Stimulated activated CD4-positive, alpha-beta T cell treated with anti-CD3 and anti-CD28 coated beads, Interleukin-2, amount 100 ng/mL, for 24 hours (primary cell): Measurements from ENCODE around the gene PPP2CA.
"Not testable (repeated sequence)": the region's sequence is repeated elsewhere in the genome, so short reads cannot be mapped to it uniquely, and the experiment has no call there.

Source experiments
- DNase-seq, 2 donors: peaks; one replicate each; pipeline ENCODE4 v3.0.0-alpha.2; 2020

Gene PPP2CA

DNA sequence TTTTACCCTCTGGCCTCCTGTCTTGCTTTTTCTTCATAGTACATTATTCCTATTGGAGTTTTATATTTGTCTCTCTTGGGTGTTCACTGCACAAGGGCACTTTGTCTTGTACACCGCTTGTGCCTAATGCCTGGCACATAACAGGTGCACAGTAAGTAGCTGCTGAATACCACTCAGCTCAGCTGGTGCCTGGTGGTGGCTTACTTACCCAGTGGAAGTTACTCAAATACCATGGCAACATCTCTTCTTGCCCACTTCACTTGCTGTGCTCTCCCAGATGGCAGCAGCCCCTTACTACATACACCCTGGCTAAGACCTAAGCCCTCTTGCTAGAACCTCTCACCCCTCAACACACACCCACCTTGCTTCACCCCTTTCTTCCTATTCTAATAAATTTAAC lies 37.8 kb downstream of the PPP2CA start:
- no peak for DNase-seq

DNA sequence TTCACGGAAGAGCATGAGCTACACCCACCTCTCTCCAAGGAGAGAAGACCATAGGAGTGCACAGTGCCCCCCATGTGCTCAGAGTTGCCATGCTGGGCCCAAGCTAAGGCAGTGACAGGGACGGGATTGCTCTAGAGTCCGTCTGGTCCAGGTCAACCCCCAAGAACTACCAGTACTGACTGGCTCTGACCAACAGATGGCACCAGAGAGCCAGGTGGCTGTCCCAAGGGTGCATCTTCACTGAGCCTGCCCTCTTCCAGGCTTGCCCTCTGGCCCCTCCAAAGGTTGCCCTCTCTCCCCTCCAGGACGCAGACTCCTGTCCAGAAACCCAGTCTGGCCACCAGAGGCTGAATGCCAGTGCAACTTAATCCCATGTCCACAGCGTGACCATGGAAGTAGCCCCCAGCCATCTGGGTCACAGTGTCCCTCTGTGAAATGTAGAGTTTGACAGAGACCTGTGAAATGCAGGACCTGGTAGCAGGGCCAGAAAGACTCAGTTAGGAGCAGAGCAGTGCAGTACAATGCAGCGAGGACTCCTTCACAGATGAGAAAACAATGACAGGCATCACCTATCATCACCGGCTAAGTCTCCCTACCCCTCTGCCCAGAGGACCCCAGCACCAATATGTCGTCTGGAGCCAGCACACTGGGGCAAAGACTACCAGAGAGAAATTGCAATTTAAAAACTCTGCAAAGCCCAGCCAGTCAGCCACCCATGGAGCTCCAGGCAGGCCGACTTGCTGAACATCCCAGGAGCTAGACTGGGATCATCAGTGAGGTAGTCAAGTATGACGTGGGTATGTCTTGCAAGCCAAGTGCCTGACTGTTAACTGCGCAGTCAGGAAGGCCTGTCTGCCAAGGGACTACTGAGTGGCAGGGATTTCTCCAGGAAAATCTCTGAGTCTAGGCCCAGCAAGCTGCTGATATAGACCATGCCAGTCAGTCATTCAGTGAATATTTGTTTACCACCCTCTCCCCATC lies 41.4 kb downstream of the PPP2CA start:
- DNase-seq = peak; percentile 81 to 82

DNA sequence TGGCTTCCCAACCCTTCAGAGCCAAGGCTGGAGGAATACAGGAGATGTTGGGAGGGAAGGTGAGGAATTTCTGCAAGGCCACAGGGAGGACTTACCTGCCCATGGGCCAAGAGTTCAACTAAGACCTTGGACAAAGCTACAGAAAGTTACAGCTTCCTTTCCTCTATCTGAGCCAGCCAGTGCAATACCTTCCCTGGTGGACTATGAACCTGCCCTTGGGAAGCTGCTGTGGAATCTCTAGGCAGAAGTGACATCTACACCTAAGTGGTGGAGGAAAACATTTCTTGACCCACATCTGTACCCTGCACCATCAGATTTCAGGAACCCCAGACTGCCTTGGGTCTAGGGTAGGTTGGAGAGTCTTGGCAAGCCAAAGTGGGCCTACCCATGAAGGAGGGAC lies 42.4 kb downstream of the PPP2CA start:
- DNase-seq = no peak

DNA sequence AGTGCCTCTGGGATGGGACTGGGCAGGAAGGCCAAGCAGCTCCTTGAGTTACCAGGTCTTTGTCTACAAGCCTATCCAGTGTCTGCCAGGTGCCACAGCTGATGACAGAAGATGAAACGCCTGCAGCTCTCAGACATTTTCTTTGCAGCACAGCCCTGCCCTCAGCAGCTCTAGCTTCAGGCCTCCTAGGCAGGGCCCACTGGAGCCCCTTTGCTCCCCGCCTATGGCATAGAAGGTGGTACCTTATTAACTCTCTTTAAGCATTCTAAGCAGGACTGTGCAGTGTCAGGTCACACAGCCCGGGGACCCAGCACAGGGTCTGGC lies 47.8 kb downstream of the PPP2CA start:
- no peak for DNase-seq

DNA sequence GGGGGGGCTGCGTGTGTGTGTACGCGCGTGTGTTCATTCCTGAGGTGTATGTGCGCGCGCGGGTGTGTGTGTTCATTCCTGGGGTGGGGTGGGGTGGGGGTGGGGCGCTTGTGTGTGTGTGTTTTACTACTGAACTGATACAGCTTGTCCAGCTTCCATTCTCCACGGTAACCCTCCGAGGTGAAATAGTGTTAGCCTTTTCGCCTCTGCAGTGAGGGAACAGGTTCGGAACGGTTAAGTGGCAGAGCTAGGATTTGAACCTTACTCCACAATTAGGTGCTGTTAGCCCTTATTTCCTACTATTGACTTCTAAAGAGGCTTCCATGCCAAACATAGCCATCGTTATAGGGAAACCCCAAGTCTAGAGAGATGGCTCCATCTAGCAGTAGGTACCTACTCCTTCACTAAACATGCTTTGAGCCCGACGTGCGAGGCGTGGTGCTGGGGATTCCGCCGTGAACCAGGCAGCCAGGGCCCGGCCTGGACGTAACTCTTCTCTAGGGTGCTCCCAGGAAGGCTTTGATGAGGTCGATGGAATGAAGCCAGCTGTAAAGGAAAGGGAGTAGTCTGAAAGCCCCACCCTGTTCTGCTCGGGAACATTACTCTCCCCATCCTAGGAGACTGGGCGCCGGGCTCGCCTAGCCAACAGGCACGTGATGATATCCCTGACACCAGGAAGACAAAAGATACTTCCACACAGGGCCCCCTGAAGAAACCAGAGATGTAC lies 48.3 kb downstream of the PPP2CA start:
- no peak for DNase-seq

DNA sequence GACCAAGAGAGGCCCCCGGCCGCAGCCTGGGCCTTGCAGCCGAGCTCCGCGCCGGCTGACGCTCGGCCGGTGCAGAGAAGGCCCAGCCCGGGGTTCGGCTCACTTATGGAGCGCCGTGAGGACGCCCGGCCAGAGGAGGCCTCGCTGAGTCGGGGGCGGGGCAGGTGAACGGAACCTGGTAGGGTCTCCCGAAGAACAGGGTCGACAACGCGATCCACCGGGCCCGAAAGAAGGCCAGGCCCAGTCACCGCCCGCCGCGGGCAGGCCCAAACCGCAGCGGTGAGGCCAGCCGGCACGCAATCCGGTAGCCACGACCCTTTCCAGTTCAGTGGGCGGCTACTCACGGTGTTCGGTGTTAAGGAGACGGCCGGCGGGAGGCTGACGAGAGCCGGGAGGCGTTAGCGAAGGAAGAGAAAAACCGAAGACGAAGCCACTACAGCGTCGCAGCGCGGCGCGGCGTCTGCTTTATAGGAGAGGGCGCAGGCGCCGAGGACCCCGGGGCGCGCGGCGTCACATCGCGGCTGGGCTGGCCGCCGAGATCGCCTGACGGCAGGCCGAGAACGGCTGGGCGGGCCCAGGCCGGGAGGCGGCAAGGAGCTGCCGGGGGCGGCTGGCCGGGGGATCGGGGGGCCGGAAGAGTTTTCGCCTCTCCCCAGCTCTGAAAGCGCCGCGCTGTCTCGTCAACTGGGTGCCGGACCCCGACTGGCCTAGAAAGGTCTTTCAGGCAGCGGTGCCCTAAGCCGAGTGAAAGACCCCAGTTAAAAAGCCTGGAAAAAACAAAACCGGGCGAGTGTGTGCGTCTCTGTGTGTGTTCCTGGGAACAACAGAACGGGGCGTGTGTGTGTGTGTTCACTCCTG lies 49.1 kb downstream of the PPP2CA start, which contains the start of gene SKP1:
SKP1 (minus strand) TSS at position 440 of the 858 bp plus-strand sequence. CDS start 2,928 bp downstream, outside the sequence.
- peak; percentile 84 to 85 for DNase-seq

DNA sequence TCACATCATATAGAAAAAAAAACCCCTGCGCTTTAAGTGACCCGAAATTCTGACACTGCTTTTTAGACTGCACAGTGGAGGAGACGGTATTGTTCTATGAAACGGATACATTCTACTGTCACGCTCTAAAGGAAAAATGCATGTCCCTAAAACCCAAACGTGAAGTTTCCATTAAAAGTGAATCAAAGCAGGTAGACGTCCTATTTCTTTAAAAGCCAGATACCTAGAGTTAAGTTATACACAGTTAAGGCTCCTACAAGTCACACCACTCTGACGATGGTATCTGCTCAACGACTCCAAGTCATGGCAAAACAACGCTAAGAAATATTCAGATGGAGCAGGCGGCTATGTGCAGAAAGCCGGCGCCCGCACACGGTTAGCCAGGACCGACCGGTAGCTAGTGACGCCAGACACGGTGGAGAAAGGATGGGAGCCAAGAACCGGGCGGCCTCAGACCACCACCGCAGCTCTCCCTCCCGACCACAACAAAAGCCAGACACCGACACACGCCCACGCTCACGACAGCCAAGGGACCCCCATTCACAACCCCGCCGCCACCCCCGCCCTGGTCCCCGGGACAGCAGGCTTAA lies 49.9 kb downstream of the PPP2CA start:
- DNase-seq = peak in 1 of 2 donors; percentile 59

DNA sequence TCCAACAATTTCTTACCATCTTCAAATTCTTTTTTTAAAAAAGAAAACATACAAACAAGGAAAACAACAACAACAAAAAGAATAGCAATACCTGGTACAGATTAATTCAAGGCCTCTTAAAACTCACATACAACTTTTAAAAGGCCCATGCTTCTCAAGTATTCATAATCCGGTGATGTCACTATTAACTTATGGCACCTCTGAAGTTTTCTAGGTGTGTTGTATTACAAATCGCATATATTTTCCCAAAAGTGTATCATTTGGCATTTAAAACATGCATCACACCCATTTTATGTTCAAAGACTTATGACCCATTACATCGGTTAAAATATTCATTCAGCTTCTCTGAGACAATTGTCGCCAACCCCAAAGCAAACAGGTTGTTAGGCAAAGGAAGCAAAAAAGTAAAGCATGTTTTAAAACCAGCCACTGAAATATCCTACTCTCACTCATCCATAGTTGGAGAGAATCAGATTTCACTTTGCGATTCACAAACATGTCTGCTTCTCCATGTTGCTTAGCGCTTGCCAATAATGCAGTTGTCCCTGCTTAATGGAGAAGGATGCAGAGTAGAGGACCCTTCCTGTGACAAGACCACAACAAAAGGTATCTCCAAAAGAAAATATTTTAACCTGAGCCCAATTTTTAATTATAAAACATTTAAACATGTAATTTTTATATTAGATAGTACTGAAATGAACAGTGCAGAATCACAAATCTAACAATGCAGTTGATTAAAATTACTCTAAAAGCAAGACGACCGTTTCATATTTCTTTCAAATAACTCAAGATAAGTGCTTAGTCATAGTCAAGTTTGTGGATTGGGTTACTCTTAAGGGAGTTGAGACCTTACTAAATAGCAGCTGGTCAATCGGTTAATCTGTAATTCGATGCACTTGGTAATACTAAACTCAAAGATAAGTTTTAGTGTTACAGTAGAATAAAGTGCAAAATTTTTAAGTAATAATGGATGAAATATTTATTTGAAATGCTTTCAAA lies 50.7 kb downstream of the PPP2CA start:
- no peak for DNase-seq

DNA sequence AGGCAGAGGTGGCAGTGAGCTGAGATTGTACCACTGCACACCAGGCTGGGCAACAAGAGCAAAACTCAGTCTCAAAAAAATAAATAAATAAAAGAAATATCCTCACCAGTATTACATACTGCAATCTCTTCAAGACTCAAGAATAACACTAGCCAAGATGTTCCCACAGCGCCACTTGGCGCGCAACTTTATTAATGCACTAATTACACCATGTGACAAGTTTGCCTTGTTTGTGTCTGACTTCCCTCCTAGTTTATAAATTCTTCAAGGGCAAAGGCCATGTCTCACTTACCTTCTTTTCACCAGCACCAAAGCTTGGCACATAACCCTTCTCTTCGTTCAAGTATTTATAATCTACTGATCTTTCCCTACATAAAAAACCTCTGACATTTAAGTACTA lies 53.9 kb downstream of the PPP2CA start:
- no peak for DNase-seq

DNA sequence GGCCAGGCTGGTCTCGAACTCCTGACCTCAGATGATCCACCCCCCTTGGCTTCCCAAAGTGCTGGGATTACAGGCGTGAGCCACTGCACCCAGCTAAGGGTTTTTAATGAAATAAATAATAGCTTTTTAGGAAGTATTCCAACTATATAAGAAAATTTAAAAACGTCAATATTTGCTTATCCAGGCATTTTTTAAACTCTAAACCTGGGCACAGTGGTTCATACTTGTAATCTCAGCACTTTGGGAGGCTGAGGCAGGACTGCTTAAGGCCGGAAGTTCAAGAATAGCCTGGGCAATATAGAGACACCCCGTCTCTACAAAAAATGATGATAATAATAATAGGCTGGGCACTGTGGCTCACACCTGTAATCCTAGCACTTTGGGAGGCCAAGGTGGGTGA lies 63.3 kb downstream of the PPP2CA start:
- DNase-seq = no peak

DNA sequence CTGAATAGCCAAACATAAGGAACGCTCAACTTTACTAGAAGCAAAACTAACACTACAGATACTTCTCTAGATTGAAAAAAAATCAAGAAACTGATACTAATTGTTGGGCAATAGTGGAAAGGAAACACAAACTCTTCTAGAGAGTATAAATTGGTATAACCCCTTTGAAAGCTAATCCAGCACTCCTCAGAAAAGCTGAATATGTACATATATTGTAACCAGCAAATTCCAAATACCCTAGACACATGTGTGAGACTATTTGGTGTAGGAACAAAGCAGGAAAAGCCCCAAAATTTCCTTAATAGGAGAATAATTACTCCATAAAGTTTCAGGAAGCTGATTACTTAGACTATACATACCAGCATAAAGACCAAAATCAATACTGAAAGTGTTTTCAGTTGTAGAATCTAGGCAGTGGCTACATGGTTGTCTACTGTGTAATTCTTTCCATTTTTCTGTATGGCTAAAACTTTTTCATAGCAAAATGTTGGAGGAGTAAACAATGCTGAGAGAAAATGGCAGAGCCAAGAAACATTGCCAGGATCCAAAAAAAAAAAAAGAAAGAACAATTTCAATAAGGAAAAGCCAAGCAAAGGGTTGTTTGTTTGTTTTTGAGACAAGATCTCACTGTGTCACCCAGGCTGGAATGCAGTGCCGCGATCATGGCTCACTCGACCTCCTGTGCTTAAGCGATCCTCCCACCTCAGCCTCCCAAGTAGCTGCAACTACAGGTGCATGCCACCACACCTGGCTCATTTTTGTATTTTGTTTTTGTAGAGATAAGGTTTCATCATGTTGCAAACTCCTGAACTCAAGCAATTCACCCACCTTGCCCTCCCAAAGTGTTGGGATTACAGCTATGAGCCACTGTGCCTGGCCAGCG lies 64.1 kb downstream of the PPP2CA start:
- DNase-seq = no peak

DNA sequence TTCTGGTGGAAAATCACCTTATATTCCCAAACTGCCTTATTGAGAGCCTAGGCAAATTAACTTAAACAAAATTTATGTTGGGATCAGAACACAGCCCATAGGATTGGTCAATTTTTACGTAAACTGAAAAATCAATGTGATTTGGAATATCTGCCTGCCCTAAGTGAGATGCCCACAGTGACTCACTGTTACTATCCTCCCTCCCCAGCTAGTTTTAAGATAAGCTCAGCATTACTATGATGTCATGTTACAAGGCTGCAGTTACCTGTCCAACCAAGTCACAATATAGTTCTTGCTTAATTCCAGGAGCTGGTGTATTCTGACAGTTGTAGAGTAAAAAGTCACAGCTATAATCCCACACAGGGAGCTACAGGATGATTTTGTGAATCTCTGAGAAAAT lies 72.2 kb downstream of the PPP2CA start:
- no peak for DNase-seq

DNA sequence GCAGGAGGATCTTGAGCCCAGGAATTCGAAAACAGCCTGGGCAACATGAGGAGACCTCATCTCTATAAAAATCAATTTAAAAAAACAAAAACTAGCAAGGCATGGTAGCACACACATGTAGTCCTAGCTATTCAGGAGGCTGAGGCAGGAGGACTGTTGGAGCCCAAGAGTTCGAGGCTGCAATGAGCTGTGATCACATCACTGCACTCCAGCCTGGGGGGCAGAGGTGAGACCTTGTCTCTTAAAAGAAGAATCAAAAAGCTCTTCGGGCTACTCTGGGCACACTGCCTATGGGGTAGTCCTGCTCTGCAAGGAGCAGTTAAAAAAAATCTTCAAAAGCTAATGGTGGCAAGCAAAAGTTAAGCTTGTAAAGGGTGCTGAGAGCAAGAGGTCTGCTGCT lies 72.6 kb downstream of the PPP2CA start:
- DNase-seq = no peak

DNA sequence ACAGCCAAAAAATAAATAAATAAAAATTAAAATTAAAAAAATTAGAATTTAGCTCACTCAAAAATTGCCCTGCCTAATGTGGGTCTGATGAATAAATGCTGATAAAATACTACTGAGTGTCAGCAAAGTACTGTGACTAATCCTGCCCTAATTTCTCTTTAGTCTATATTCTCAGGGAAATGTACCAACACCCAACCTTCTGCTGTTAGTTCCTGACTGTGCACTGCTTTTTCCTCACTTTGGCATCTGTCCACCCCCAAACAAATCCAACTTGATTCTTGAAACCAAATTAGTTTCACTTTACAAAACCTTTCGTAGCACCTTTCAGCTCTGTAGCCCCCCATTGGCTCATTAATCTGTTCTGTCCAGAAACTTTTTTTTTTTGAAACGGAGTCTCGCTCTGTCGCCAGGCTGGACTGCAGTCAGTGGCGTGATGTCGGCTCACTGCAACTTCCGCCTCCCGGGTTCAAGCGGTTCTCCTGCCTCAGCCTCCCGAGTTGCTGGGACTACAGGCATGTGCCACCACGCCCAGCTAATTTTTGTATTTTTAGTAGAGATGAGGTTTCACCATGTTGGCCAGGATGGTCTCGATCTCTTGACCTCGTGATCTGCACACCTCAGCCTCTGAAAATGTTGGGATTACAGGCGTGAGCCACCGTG lies 73.6 kb downstream of the PPP2CA start:
- DNase-seq = not testable (repeated sequence)

DNA sequence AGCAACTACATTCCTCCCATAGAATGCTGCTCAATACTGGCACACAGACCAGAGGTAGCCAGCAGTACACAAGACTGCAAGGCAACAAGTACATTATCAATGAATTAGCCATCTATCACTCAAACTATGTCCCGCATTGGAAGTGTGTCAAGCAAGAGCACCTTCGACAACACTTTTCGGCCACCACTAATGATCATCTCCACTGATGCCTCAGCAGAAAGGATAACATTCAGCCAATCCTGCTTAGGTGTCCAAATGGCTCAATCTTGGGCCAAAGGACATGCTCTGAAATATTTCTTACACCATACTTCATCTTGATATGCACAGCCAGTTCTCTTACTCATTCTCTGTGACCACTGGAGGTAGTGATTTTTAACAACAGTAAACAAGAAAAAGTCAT lies 74.2 kb downstream of the PPP2CA start:
- no peak for DNase-seq

DNA sequence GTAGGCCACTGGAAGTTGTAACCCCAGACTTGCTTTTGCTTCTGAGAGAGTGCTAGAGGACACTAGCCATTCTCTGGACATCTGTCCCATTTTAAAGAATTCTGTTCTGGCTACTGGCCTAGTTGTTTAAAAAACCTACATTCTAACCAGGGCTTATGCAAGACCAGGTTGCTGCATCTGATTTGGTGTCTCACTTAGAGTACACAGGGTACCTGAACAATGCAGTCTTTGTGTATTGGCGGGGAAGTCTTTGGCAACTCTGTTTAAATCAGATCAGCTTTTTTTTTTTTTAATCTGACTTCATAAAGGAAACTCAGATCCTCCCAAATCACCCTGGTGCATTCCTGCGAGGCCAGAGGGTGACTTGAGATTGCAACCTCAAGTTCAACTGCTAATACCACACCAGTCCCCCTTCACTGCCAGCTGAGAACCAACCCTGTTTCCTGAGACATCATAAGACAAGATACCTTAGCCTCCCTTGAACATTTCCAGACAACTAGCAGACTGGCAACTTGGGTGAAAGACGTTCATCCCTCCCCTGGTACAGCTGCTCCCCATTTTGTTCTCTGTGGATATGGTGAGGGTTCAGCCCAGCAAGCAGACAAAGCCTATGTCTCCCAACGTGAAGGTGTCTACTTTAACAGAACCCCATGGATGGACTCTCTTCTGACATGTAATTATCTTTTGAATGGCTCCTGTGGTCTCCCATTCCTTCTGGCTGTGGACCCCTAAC lies 76.1 kb downstream of the PPP2CA start:
- no peak for DNase-seq

DNA sequence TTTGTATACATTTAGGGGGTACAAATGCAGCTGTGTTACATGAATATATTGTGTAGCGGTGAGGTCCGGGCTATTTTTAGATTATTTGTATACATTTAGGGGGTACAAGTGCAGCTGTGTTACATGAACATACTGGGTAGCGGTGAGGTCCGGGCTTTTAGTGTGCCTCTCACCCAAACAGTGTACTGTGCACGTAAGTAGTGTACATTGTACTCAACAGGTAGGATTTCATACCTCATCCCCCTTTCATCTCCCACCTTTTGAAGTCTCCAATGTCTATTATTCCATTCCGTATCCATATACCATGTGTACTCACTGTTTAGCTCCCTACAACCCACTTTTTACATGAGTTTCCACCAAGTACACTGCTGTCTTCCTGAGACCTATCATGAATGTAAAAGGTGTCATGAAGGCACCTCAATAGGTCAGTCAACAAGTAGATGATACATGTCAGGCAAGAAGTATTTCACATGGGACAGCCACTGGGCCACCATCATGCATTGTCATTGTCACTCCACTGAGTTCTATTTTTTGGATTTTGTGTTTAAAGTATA lies 76.8 kb downstream of the PPP2CA start:
- DNase-seq = no peak

DNA sequence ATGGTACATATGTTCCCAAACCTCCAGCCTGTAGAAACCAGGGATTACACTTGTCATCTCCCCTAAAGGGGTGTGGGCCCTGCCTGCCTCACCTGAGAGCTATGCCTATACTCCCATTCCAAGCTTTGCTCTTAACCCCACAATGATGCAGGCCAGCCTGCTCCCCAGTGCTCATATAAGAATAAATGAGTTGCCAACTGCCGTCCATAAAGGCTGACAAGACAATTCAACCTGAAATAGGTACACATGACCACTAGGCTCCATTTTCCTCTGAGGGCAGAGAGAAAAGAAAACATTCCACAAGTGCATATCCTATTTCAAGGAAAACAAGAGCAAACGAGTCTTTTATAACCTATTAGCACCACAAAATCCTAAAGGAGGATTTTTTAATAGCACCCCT lies 77.6 kb downstream of the PPP2CA start:
- no peak for DNase-seq
